GM10266 (cell line): ENCODE measurements around the gene CHADL.

Experiments used
- DNase-seq: peaks from one replicate; pipeline ENCODE4 v3.0.0; 2012; ENCODE audit errors: extremely low spot score
- TF ChIP-seq, protein P1 (sequence below): IDR thresholded peaks from 2 replicates; pipeline ENCODE4 v1.5.1; 2012; ENCODE audit warnings: mild to moderate bottlenecking, low read depth; ENCODE audit not compliant: control insufficient read depth, insufficient read depth; ENCODE audit errors: missing control alignments

Gene CHADL

DNA sequence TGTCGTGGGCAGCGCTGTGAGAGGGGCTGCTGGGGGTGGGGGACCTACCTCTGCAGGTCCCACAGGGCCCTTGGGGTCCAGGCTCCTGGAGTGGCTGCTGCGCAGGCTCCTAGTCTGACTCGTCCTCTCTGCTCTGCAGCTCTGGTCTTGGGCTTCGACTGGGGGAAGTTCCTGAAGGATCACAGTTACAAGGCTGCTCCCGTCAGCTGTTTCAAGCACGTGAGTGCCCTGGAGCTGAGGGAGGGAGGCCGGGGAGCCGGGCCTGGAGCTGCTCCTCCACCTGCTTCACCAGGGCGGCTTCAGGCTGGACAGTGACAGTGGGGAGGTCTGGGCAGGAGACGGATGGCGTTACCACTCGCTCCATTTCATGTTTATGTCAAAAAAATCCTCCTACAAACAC, 23.7 kb downstream of the CHADL start:
- DNase-seq = no peak
- TF ChIP-seq, protein P1, sequence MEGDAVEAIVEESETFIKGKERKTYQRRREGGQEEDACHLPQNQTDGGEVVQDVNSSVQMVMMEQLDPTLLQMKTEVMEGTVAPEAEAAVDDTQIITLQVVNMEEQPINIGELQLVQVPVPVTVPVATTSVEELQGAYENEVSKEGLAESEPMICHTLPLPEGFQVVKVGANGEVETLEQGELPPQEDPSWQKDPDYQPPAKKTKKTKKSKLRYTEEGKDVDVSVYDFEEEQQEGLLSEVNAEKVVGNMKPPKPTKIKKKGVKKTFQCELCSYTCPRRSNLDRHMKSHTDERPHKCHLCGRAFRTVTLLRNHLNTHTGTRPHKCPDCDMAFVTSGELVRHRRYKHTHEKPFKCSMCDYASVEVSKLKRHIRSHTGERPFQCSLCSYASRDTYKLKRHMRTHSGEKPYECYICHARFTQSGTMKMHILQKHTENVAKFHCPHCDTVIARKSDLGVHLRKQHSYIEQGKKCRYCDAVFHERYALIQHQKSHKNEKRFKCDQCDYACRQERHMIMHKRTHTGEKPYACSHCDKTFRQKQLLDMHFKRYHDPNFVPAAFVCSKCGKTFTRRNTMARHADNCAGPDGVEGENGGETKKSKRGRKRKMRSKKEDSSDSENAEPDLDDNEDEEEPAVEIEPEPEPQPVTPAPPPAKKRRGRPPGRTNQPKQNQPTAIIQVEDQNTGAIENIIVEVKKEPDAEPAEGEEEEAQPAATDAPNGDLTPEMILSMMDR = no peak

DNA sequence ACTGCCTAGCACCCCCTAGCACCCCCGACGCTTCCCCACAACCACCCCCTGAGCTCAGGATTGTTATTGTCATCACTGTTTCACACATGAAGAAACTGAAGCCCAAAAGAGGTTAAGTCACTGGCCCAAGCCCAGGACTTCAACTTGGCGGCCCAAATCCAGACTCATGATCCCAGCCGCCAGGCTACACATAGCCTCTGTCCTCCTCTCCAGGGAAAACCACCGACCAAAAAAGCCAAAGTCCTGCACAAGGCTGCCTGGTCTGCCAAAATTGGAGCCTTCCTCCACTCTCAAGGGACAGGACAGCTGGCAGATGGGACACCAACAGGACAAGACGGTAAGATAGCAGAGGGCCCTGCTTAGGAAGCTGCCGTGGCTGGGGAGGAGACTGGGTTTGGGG, 24.8 kb downstream of the CHADL start:
- DNase-seq = no peak
- TF ChIP-seq, protein P1 = no peak

DNA sequence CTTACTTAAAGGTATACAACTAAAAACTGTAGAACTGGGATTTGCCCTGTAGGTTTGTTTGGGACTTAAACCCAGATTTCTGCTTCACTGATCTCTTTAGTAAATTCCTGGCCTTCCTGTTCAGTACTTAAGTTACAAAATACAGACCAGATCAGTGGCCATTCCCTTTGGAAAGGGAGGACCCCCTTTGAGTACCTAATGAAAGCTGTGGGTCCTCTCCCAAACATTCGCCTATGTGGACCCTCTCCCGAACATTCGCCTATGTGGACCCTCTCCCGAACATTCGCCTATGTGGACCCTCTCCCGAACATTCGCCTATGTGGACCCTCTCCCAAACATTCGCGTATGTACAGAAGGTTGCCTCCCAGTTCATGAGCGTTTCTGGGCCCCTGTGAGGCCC, 25.3 kb downstream of the CHADL start:
- TF ChIP-seq, protein P1 = no peak
- no peak for DNase-seq

DNA sequence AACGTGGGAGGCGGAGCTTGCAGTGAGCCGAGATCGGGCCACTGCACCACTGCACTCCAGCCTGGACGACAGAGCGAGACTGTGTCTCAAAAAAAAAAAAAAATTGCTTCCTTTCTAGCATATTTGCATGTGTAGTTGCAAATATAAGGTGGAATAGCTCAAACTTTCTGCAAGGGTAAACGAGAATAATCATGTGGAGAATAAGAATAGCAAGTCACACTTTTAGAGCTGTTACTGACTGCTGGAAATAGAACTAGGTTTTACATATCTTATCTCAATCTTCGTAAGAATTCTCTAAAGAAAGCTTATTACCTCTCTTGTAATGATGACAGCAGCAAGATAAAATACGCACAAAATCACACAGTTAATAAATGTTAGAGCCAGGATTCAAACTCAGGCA, 34.0 kb downstream of the CHADL start:
- TF ChIP-seq, protein P1 = no peak
- no peak for DNase-seq

DNA sequence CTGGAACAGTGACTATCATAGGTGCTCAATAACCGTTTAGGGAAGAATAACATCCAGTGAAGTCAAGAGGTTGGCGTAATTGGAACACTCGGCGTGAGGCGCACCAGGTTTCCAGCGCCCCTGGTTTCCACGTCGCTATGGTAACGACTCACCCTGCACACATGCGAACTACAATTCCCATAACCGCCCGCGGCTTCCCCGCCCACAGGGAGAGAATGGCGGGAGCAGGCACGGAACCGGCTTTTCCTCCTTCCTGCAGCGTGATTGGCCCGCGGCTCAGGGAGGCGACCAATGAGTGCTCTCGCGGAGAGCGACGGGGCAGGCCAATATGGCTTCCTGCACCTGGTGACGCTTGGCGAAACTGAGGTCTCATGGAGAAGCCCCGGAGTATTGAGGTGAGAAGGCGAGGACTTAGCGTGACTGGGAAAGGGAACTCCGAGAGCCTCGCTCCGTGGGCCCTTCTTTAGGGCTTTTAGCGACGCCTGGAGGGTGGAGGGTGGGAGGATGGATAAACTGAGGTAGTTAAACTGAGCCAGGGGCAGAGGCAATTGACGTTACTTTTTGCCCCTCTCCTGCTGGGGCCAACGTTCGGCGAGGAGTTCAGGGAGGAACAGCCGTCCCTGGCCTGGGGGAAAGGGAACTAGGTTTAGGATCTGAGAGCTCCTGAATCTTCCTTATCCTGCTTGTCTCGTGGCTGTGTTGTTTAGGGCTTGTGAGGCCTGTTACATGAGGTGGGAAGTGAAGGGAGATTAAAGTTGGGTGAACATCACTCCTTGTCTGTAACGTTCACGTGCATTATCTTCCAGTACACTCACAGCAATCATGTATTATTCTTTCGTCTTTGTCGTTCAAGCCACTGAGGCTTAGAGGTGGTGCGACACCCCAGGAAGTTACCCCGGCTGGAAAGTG, 35.5 kb downstream of the CHADL start, which contains the start of gene L3MBTL2:
Gene L3MBTL2, plus strand, starts transcription at position 321 of the 909 bp plus-strand sequence. Its CDS starts 51 bp downstream, at position 372.
- peak; percentile 98 for DNase-seq
- TF ChIP-seq, protein P1 = no peak

DNA sequence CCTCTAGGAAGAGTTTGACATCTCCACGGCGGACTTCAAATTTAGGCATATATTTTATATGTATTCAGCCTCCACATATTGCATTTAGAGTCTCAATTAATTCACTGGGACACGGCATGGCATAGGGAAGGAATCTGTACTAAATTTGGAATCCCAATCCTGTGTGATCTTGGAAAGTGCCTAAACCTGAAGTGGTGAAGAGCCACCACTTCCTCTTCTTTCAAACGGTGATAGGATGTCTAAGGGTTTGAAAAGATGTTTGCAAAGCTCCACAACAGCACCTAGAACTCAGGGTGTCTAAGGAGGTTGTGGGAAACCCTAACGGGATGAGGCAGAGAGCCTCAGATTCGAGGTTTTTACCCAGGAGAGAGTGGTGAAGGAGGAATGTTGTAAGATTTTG, 36.7 kb downstream of the CHADL start:
- DNase-seq = no peak
- TF ChIP-seq, protein P1 = no peak

DNA sequence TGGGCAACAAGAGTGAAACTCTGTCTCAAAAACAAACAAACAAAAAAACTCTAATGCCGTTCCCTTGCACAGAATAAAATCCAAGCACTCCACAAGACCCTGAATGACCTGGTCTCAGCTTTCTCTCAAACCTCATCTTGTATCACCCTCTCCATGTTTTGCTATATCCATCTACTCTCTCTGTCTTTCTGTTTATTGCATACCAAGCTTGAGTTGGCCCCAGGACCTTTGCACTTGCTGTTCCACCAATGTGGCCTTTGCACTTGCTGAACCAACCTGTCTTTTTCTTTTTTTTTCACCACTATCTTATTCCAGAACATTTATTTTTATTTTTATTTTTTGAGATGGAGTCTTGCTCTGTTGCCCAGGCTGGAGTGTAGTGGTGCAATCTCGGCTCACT, 37.6 kb downstream of the CHADL start:
- TF ChIP-seq, protein P1 = no peak
- no peak for DNase-seq
